HEK293T (cell line): ENCODE measurements around the gene SLC19A1.

Experiments
- CTCF ChIA-PET: fragments of 350-600 bp; formaldehyde crosslinking; extraction: SDS; loops from one replicate; lab custom pipeline; 2021; ENCODE audit warnings: antibody characterized with exemption, inconsistent platforms; lab: Yijun Ruan, JAX
- POLR2A ChIA-PET: fragments of 350-600 bp; formaldehyde crosslinking; extraction: SDS; loops from one replicate; lab custom pipeline; 2020; ENCODE audit warnings: antibody characterized with exemption, inconsistent platforms; lab: Yijun Ruan, JAX
- DNase-seq: peaks from one replicate; pipeline ENCODE4 v3.0.0; 2012; ENCODE audit warnings: mixed read lengths; ENCODE audit errors: extremely low spot score
- ARNT ChIP-seq: fragments of 450-650 bp; IDR thresholded peaks from 2 replicates; pipeline ENCODE4 v1.6.1; 2017; ENCODE audit warnings: mild to moderate bottlenecking
- BHLHE40 ChIP-seq: fragments of 450-650 bp; IDR thresholded peaks from 2 replicates; pipeline ENCODE4 v1.6.1; 2016; ENCODE audit warnings: mild to moderate bottlenecking, moderate library complexity, borderline replicate concordance
- CTBP1 ChIP-seq: fragments of 450-650 bp; IDR thresholded peaks from 2 replicates; pipeline ENCODE4 v1.6.1; 2016; ENCODE audit warnings: borderline replicate concordance
- ELF4 ChIP-seq: fragments of 450-650 bp; IDR thresholded peaks from 2 replicates; pipeline ENCODE4 v1.6.1; 2017; ENCODE audit warnings: antibody characterized with exemption
- FOXA1 ChIP-seq: fragments of 450-650 bp; IDR thresholded peaks from 2 replicates; pipeline ENCODE4 v1.6.1; 2016; ENCODE audit warnings: mild to moderate bottlenecking
- FOXK2 ChIP-seq: fragments of 450-650 bp; IDR thresholded peaks from 2 replicates; pipeline ENCODE4 v1.6.1; 2016; ENCODE audit warnings: mild to moderate bottlenecking
- FOXM1 ChIP-seq: fragments of 450-650 bp; IDR thresholded peaks from 2 replicates; pipeline ENCODE4 v1.6.1; 2017; ENCODE audit warnings: mild to moderate bottlenecking, borderline replicate concordance
- HDGF ChIP-seq: fragments of 450-650 bp; IDR thresholded peaks from 2 replicates; pipeline ENCODE4 v1.6.1; 2017; ENCODE audit warnings: antibody characterized with exemption, borderline replicate concordance
- L3MBTL2 ChIP-seq: fragments of 450-650 bp; conservative IDR thresholded peaks from 2 replicates; pipeline ENCODE4 v1.6.1; 2016; ENCODE audit warnings: mild to moderate bottlenecking
- LEF1 ChIP-seq: fragments of 450-650 bp; IDR thresholded peaks from 2 replicates; pipeline ENCODE4 v1.6.1; 2017; ENCODE audit warnings: mild to moderate bottlenecking, borderline replicate concordance
- NFRKB ChIP-seq: fragments of 450-650 bp; IDR thresholded peaks from 2 replicates; pipeline ENCODE4 v1.6.1; 2016; ENCODE audit warnings: mild to moderate bottlenecking, moderate library complexity
- SP1 ChIP-seq: fragments of 450-650 bp; IDR thresholded peaks from 2 replicates; pipeline ENCODE4 v1.6.1; 2017
- SUZ12 ChIP-seq: fragments of 450-650 bp; IDR thresholded peaks from 2 replicates; pipeline ENCODE4 v1.6.1; 2016; ENCODE audit warnings: mild to moderate bottlenecking
- TARDBP ChIP-seq: fragments of 450-650 bp; IDR thresholded peaks from 2 replicates; pipeline ENCODE4 v1.6.1; 2016
- ZNF384 ChIP-seq: fragments of 450-650 bp; IDR thresholded peaks from 2 replicates; pipeline ENCODE4 v1.6.1; 2016
- TF ChIP-seq, protein P1 (sequence below): fragments of 450-650 bp; IDR thresholded peaks from 2 replicates; pipeline ENCODE4 v1.6.1; 2016

SLC19A1 gene

DNA sequence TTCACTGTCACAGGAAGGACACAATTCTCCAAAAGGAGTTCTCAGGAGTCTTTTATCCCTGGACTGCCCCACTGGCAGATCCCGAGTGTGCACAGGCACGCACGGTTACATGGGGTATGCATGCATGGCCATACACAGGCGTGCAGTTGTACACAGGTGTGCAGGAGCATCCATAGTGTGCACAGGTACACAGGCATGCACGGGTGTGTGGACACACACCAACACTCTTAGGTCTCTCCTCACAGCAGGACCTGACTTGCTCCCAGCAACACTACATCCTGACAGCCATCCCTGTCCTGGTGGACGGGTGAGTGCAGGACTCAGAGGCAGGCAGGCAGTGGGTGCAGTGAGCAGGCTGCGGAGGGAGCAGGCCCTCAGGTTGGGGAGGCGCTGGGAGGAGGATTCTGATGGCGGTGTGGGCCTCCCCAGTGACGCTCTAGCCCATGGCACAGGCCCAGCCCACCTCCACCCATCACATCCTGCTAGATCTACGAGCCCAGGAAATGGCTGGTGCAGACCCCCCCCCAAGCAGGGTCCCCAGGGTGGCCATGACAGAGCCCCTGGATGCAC lies 28.4 kb downstream of the SLC19A1 start:
- CTCF ChIA-PET, result no interaction called here
- TF ChIP-seq TARDBP (no peak), HDGF (no peak), CTBP1 (no peak)
- DNase-seq, result no peak
- POLR2A ChIA-PET, result no interaction called here

DNA sequence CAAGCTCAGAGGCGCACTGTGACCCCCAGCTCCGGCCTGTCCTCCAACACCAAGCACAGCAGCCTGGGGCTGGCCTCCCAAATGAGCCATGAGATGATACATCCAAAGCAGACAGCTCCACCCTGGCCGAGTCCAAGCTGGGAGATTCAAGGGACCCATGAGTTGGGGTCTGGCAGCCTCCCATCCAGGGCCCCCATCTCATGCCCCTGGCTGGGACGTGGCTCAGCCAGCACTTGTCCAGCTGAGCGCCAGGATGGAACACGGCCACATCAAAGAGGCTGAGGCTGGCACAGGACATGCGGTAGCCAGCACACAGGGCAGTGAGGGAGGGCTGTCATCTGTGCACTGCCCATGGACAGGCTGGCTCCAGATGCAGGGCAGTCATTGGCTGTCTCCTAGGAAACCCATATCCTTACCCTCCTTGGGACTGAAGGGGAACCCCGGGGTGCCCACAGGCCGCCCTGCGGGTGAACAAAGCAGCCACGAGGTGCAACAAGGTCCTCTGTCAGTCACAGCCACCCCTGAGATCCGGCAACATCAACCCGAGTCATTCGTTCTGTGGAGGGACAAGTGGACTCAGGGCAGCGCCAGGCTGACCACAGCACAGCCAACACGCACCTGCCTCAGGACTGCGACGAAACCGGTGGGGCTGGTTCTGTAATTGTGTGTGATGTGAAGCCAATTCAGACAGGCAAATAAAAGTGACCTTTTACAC lies 29.1 kb downstream of the SLC19A1 start:
- no peak for DNase-seq
- CTCF ChIA-PET, result no interaction called here
- POLR2A ChIA-PET, result no interaction called here
- TF ChIP-seq CTBP1, result no peak
- TF ChIP-seq ELF4, result no peak
- no peak for TF ChIP-seq SP1
- TF ChIP-seq FOXK2, result no peak
- TF ChIP-seq BHLHE40, result no peak
- TF ChIP-seq FOXM1, result no peak
- no peak for TF ChIP-seq NFRKB
- TF ChIP-seq FOXA1, result no peak
- TF ChIP-seq ARNT, result no peak
- no peak for TF ChIP-seq HDGF

DNA sequence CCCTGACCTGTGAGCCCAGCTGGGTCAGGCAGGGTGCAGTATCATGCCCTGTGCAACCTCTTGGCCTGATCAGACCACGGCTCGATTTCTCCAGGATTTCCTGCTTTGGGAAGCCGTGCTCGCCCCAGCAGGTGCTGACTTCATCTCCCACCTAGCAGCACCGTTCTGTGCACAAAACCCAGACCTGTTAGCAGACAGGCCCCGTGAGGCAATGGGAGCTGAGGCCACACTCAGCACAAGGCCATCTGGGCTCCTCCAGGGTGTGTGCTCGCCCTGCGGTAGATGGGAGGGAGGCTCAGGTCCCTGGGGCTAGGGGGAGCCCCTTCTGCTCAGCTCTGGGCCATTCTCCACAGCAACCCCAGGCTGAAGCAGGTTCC lies 29.6 kb downstream of the SLC19A1 start:
- CTCF ChIA-PET, result no interaction called here
- no peak for TF ChIP-seq SP1
- no peak for TF ChIP-seq LEF1
- no peak for TF ChIP-seq BHLHE40
- no peak for TF ChIP-seq TARDBP
- TF ChIP-seq ELF4, result no peak
- no peak for TF ChIP-seq CTBP1
- no peak for TF ChIP-seq ZNF384
- no peak for TF ChIP-seq HDGF
- TF ChIP-seq, protein P1, sequence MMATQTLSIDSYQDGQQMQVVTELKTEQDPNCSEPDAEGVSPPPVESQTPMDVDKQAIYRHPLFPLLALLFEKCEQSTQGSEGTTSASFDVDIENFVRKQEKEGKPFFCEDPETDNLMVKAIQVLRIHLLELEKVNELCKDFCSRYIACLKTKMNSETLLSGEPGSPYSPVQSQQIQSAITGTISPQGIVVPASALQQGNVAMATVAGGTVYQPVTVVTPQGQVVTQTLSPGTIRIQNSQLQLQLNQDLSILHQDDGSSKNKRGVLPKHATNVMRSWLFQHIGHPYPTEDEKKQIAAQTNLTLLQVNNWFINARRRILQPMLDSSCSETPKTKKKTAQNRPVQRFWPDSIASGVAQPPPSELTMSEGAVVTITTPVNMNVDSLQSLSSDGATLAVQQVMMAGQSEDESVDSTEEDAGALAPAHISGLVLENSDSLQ, result no peak
- TF ChIP-seq NFRKB, result no peak
- no peak for TF ChIP-seq SUZ12
- no peak for TF ChIP-seq FOXK2
- no peak for TF ChIP-seq FOXM1
- no peak for TF ChIP-seq L3MBTL2
- no peak for TF ChIP-seq ARNT
- TF ChIP-seq FOXA1, result no peak
- DNase-seq, result no peak
- POLR2A ChIA-PET, result no interaction called here

DNA sequence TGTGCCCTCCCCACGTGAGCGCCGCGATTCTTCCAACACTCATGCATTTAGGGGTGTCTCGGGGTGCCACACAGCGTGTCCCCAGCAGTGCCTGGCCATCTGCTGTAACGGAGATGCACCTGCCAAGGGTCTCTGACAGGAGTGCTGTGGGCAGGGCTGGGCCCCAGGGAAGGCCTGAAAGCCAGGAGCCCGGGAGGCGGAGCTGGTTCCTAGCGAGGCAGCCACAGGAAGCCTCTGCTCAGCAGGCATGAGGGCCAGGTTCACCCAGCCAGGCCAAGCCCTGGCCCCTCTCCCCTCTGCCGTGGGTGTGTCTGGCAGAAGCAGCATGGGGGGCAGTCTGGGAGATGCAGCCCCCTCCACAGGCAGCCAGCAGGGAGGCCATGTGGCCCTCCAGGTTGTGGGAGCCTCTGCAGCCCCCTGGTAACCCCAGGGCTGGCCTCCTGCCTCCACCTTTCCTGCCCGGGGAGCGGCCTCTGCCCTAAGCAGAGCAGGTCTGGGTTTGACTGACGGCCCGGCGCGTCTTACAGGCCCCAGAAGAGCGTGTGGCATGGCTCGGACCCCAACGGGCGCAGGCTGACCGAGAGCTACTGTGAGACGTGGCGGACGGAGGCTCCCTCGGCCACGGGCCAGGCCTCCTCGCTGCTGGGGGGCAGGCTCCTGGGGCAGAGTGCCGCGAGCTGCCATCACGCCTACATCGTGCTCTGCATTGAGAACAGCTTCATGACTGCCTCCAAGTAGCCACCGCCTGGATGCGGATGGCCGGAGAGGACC lies 30.4 kb downstream of the SLC19A1 start:
- ChIA-PET POLR2A (no interaction called here), CTCF (no interaction called here)
- no peak for TF ChIP-seq FOXA1
- TF ChIP-seq FOXM1, result no peak
- no peak for TF ChIP-seq TARDBP
- no peak for TF ChIP-seq SP1
- no peak for TF ChIP-seq HDGF
- no peak for TF ChIP-seq LEF1
- TF ChIP-seq NFRKB, result no peak
- no peak for TF ChIP-seq ELF4
- no peak for TF ChIP-seq L3MBTL2
- no peak for TF ChIP-seq CTBP1
- no peak for TF ChIP-seq FOXK2
- no peak for TF ChIP-seq BHLHE40
- DNase-seq, result no peak

DNA sequence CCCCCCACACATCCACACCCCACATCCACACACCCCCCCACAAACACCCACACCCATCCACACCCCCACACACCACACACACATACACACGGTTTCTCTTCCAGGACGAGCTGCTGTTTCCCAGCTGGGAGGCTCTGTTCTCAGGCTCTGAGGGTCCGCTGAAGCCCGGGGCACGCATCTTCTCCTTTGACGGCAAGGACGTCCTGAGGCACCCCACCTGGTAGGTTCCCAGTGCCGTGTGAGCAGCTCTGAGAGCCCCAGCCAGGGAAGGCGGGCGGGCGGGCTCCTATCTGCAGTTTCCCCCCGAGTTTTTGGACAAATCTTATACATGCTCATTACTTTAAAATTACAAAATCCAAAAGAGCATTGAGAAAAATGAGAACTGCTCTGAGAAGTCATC lies 31.2 kb downstream of the SLC19A1 start:
- ChIA-PET POLR2A (no interaction called here), CTCF (interaction anchor here (0.7 kb wide), 1 partner anchor 134 kb away, joined by 3 read pairs; no protein-coding TSS in a partner anchor)
- no peak for DNase-seq
- TF ChIP-seq CTBP1, result no peak
- TF ChIP-seq ELF4, result no peak
- TF ChIP-seq, protein P1, result no peak
- no peak for TF ChIP-seq L3MBTL2
- no peak for TF ChIP-seq HDGF
- TF ChIP-seq LEF1, result no peak
- no peak for TF ChIP-seq BHLHE40
- no peak for TF ChIP-seq SP1
- TF ChIP-seq FOXM1, result no peak
- no peak for TF ChIP-seq ARNT
- TF ChIP-seq ZNF384, result no peak
- no peak for TF ChIP-seq NFRKB
- no peak for TF ChIP-seq FOXA1
- no peak for TF ChIP-seq FOXK2
- no peak for TF ChIP-seq SUZ12

DNA sequence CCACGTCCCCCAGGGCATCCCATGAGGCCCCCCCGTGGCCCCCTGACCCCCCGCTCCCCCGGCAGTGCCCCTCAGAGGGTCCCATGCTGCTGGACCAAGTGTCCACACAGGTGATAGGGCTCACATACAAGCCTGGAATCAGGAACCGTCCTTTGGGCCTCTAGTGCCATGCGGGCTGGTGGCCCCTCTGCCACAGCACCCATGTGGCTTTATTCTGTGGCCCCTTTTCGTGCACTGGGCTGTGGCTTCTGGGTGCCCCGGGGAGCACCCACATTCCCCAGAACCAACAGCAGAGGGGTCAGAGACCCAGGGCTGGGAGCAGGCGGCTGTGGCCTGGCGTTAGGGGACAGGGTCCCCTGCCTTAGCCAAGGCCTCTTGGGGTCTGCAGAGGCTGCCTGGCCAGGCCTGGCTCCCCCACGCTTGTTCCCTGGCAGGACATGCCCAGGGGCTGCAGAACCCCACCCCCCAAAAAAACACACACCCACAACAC lies 31.7 kb downstream of the SLC19A1 start:
- DNase-seq, result no peak
- ChIA-PET POLR2A (no interaction called here), CTCF (interaction anchor here (0.7 kb wide), 1 partner anchor 134 kb away, joined by 3 read pairs; no protein-coding TSS in a partner anchor)

More for the DNA sequence above, 31.7 kb downstream of the SLC19A1 start:
- TF ChIP-seq SUZ12, result no peak
- no peak for TF ChIP-seq HDGF
- TF ChIP-seq ZNF384, result no peak
- no peak for TF ChIP-seq SP1
- no peak for TF ChIP-seq FOXA1
- no peak for TF ChIP-seq NFRKB
- TF ChIP-seq ELF4, result no peak
- TF ChIP-seq, protein P1, result no peak
